ENCODE results near the gene KIRREL3. TPM values are rescaled to one million over a fixed set of nuclear protein-coding genes. Genes with fewer than 3 reads are reported as not detected.

KIRREL3 gene
- total RNA-seq, 5 donors from 2014 or later (not counting 1 experiment from before 2014, with no cell fraction given): not detected

GRCh38 chr11:126588630-126589491 lies 411.7 kb downstream of the KIRREL3 start:
- Histone ChIP-seq H3K27ac (ENCODE audit: low read length) (no peak overlapping the region), H3K9me3 (no peaks in the 10 kb centered on the region), H3K36me3 (ENCODE audit: control insufficient read depth in 2 of 2, extremely low read depth in 1 of 2, insufficient read depth in 1 of 2, low read length in 1 of 2) (no peaks in the 10 kb centered on the region), H3K27me3 (replicated peaks in 1 of 2; ENCODE audit: control insufficient read depth in 2 of 2, extremely low read depth in 1 of 2, insufficient read depth in 2 of 2, low read length in 1 of 2) (peaks cover 0 to 18% of the 10 kb centered on the region in 2 experiments), H3K4me3 (ENCODE audit: control insufficient read depth in 1 of 2, extremely low read depth in 1 of 2, low read length in 1 of 2) (no peak overlapping the region), H3K4me1 (ENCODE audit: control insufficient read depth in 1 of 2, extremely low read depth in 1 of 2, insufficient read depth in 2 of 2, low read length in 2 of 2) (no peaks in the 10 kb centered on the region)
- ChIA-PET CTCF (no interaction called here), POLR2A (no interaction called here)
- H3K27ac Mint-ChIP-seq: no peak overlapping the region
- H3K9me3 Mint-ChIP-seq: no peaks in the 10 kb centered on the region
- ATAC-seq (replicated peaks in 1 of 4): no peak
- H3K4me1 Mint-ChIP-seq: no peaks in the 10 kb centered on the region
- H3K4me3 Mint-ChIP-seq: no peak overlapping the region
- DNase-seq: no peak
- H3K36me3 Mint-ChIP-seq: no peaks in the 10 kb centered on the region
- 75% methylated on average over 13 of the region's 16 CpGs for WGBS (ENCODE audit: insufficient coverage)
- no peaks in the 10 kb centered on the region for H3K27me3 Mint-ChIP-seq

- CTCF ChIA-PET: no interaction called here
- WGBS (ENCODE audit: insufficient coverage): no CpG with 5 or more reads among the region's 4 CpGs
- POLR2A ChIA-PET: no interaction called here
Observed at GRCh38 chr11:126587541-126587940, 413.0 kb downstream of the KIRREL3 start.

GRCh38 chr11:126585774-126586491 lies 414.6 kb downstream of the KIRREL3 start:
- POLR2A ChIA-PET: no interaction called here
- 19% methylated on average over 5 of the region's 23 CpGs for WGBS (ENCODE audit: insufficient coverage)

More at GRCh38 chr11:126587541-126587940, 413.0 kb downstream of the KIRREL3 start:
- no peaks in the 10 kb centered on the region for H3K36me3 Mint-ChIP-seq
- ATAC-seq (replicated peaks in 1 of 4): no peak
- no peak overlapping the region for H3K27ac Mint-ChIP-seq
- Histone ChIP-seq H3K4me3 (ENCODE audit: control insufficient read depth in 1 of 2, extremely low read depth in 1 of 2, low read length in 1 of 2) (no peak overlapping the region), H3K9me3 (no peaks in the 10 kb centered on the region), H3K27ac (ENCODE audit: low read length) (no peak overlapping the region), H3K27me3 (replicated peaks in 1 of 2; ENCODE audit: control insufficient read depth in 2 of 2, extremely low read depth in 1 of 2, insufficient read depth in 2 of 2, low read length in 1 of 2) (peaks cover 0 to 21% of the 10 kb centered on the region in 2 experiments), H3K4me1 (ENCODE audit: control insufficient read depth in 1 of 2, extremely low read depth in 1 of 2, insufficient read depth in 2 of 2, low read length in 2 of 2) (no peaks in the 10 kb centered on the region), H3K36me3 (ENCODE audit: control insufficient read depth in 2 of 2, extremely low read depth in 1 of 2, insufficient read depth in 1 of 2, low read length in 1 of 2) (no peaks in the 10 kb centered on the region)
- H3K4me1 Mint-ChIP-seq: no peaks in the 10 kb centered on the region
- no peak overlapping the region for H3K4me3 Mint-ChIP-seq
- H3K9me3 Mint-ChIP-seq: no peaks in the 10 kb centered on the region
- no peaks in the 10 kb centered on the region for H3K27me3 Mint-ChIP-seq
- DNase-seq: no peak

GRCh38 chr11:126585388-126585773 lies 415.2 kb downstream of the KIRREL3 start:
- no peak overlapping the region for H3K27ac Mint-ChIP-seq
- POLR2A ChIA-PET: no interaction called here
- no peaks in the 10 kb centered on the region for H3K36me3 Mint-ChIP-seq
- no peak for ATAC-seq (replicated peaks in 1 of 4)
- Histone ChIP-seq H3K4me3 (ENCODE audit: control insufficient read depth in 1 of 2, extremely low read depth in 1 of 2, low read length in 1 of 2) (no peak overlapping the region), H3K27me3 (replicated peaks in 1 of 2; ENCODE audit: control insufficient read depth in 2 of 2, extremely low read depth in 1 of 2, insufficient read depth in 2 of 2, low read length in 1 of 2) (peaks cover 0 to 17% of the 10 kb centered on the region in 2 experiments), H3K27ac (ENCODE audit: low read length) (no peak overlapping the region), H3K9me3 (no peaks in the 10 kb centered on the region), H3K36me3 (ENCODE audit: control insufficient read depth in 2 of 2, extremely low read depth in 1 of 2, insufficient read depth in 1 of 2, low read length in 1 of 2) (no peaks in the 10 kb centered on the region), H3K4me1 (ENCODE audit: control insufficient read depth in 1 of 2, extremely low read depth in 1 of 2, insufficient read depth in 2 of 2, low read length in 2 of 2) (no peaks in the 10 kb centered on the region)
- 83% methylated on average over 20 of the region's 20 CpGs for WGBS (ENCODE audit: insufficient coverage)
- H3K4me3 Mint-ChIP-seq: no peak overlapping the region
- no peaks in the 10 kb centered on the region for H3K4me1 Mint-ChIP-seq
- peaks cover 0 to 3% of the 10 kb centered on the region in 2 donors for H3K27me3 Mint-ChIP-seq
- DNase-seq: no peak
- H3K9me3 Mint-ChIP-seq: no peaks in the 10 kb centered on the region
- CTCF ChIA-PET: interaction anchor here in 1 of 2 donors (0.6 kb wide), 1 partner anchor 131 kb away, joined by 6 read pairs; no protein-coding TSS in a partner anchor

More at GRCh38 chr11:126585774-126586491, 414.6 kb downstream of the KIRREL3 start:
- Histone ChIP-seq H3K27ac (ENCODE audit: low read length) (no peak overlapping the region), H3K4me3 (ENCODE audit: control insufficient read depth in 1 of 2, extremely low read depth in 1 of 2, low read length in 1 of 2) (no peak overlapping the region), H3K36me3 (ENCODE audit: control insufficient read depth in 2 of 2, extremely low read depth in 1 of 2, insufficient read depth in 1 of 2, low read length in 1 of 2) (no peaks in the 10 kb centered on the region), H3K4me1 (ENCODE audit: control insufficient read depth in 1 of 2, extremely low read depth in 1 of 2, insufficient read depth in 2 of 2, low read length in 2 of 2) (no peaks in the 10 kb centered on the region), H3K27me3 (replicated peaks in 1 of 2; ENCODE audit: control insufficient read depth in 2 of 2, extremely low read depth in 1 of 2, insufficient read depth in 2 of 2, low read length in 1 of 2) (peaks cover 0 to 20% of the 10 kb centered on the region in 2 experiments), H3K9me3 (no peaks in the 10 kb centered on the region)
- CTCF ChIA-PET: interaction anchor here in 1 of 2 donors (0.6 kb wide), 1 partner anchor 130 kb away, joined by 6 read pairs; no protein-coding TSS in a partner anchor
- H3K4me3 Mint-ChIP-seq: no peak overlapping the region
- DNase-seq (no peak), ATAC-seq (replicated peaks in 1 of 4) (no peak)
- H3K36me3 Mint-ChIP-seq: no peaks in the 10 kb centered on the region
- no peaks in the 10 kb centered on the region for H3K9me3 Mint-ChIP-seq
- H3K27me3 Mint-ChIP-seq: no peaks in the 10 kb centered on the region
- H3K4me1 Mint-ChIP-seq: no peaks in the 10 kb centered on the region
- H3K27ac Mint-ChIP-seq: no peak overlapping the region

- ChIA-PET POLR2A (no interaction called here), CTCF (no interaction called here)
- Mint-ChIP-seq H3K4me1 (no peaks in the 10 kb centered on the region), H3K27ac (no peak overlapping the region), H3K4me3 (no peak overlapping the region), H3K36me3 (no peaks in the 10 kb centered on the region), H3K9me3 (no peaks in the 10 kb centered on the region), H3K27me3 (peaks cover 0 to 3% of the 10 kb centered on the region in 2 donors)
- Histone ChIP-seq H3K4me1 (ENCODE audit: control insufficient read depth in 1 of 2, extremely low read depth in 1 of 2, insufficient read depth in 2 of 2, low read length in 2 of 2) (no peaks in the 10 kb centered on the region), H3K27ac (ENCODE audit: low read length) (no peak overlapping the region), H3K9me3 (no peaks in the 10 kb centered on the region), H3K36me3 (ENCODE audit: control insufficient read depth in 2 of 2, extremely low read depth in 1 of 2, insufficient read depth in 1 of 2, low read length in 1 of 2) (no peaks in the 10 kb centered on the region), H3K27me3 (replicated peaks in 1 of 2; ENCODE audit: control insufficient read depth in 2 of 2, extremely low read depth in 1 of 2, insufficient read depth in 2 of 2, low read length in 1 of 2) (peaks cover 0 to 14% of the 10 kb centered on the region in 2 experiments), H3K4me3 (ENCODE audit: control insufficient read depth in 1 of 2, extremely low read depth in 1 of 2, low read length in 1 of 2) (no peak overlapping the region)
- 89% methylated on average over 19 of the region's 26 CpGs for WGBS (ENCODE audit: insufficient coverage)
- DNase-seq: no peak
- no peak for ATAC-seq (replicated peaks in 1 of 4)
Observed at GRCh38 chr11:126583594-126584427, 416.8 kb downstream of the KIRREL3 start.

- H3K4me1 ChIP-seq (ENCODE audit: control insufficient read depth in 1 of 2, extremely low read depth in 1 of 2, insufficient read depth in 2 of 2, low read length in 2 of 2): no peaks in the 10 kb centered on the region
- POLR2A ChIA-PET: no interaction called here
Observed at GRCh38 chr11:126583101-126583500, 417.5 kb downstream of the KIRREL3 start.

More at GRCh38 chr11:126583101-126583500, 417.5 kb downstream of the KIRREL3 start:
- CTCF ChIA-PET: no interaction called here
- H3K4me1 Mint-ChIP-seq: no peaks in the 10 kb centered on the region
- no peak overlapping the region for H3K27ac Mint-ChIP-seq
- Histone ChIP-seq H3K36me3 (ENCODE audit: control insufficient read depth in 2 of 2, extremely low read depth in 1 of 2, insufficient read depth in 1 of 2, low read length in 1 of 2) (no peaks in the 10 kb centered on the region), H3K27ac (ENCODE audit: low read length) (no peak overlapping the region), H3K4me3 (ENCODE audit: control insufficient read depth in 1 of 2, extremely low read depth in 1 of 2, low read length in 1 of 2) (no peak overlapping the region), H3K9me3 (no peaks in the 10 kb centered on the region), H3K27me3 (replicated peaks in 1 of 2; ENCODE audit: control insufficient read depth in 2 of 2, extremely low read depth in 1 of 2, insufficient read depth in 2 of 2, low read length in 1 of 2) (peaks cover 0 to 12% of the 10 kb centered on the region in 2 experiments)
- H3K27me3 Mint-ChIP-seq: peaks cover 0 to 3% of the 10 kb centered on the region in 2 donors
- ATAC-seq (replicated peaks in 1 of 4): no peak
- no peak for DNase-seq
- no peak overlapping the region for H3K4me3 Mint-ChIP-seq
- H3K9me3 Mint-ChIP-seq: no peaks in the 10 kb centered on the region
- 90% methylated on average over 2 of the region's 3 CpGs for WGBS (ENCODE audit: insufficient coverage)
- H3K36me3 Mint-ChIP-seq: no peaks in the 10 kb centered on the region
